ENCODE results near the gene RAET1L. TPM values are rescaled to one million over a fixed set of nuclear protein-coding genes. Genes with fewer than 3 reads are reported as not detected.

Gene RAET1L
- total and polyA plus RNA-seq, 2 of the 4 experiments (the other 2 are of a cell fraction) = not detected

- 0 out of 2 replicates have a peak, but pooled peaks cover 3% of the 10 kb centered on the region for H3K36me3 ChIP-seq (ENCODE audit: control insufficient read depth, insufficient read depth, low read length)
- H3K79me1 ChIP-seq (ENCODE audit: low read depth in 1 of 2, low read length in 2 of 2) = peaks cover 7 to 14% of the 10 kb centered on the region in 2 experiments; a peak in 3 of 4 replicates
- no peak overlapping the region for H3K4me3 ChIP-seq (ENCODE audit: insufficient read depth, low read depth, low read length)
- H2BK120ac ChIP-seq (ENCODE audit: low read depth, low read length) = no peak overlapping the region
- no peak overlapping the region for H4K8ac ChIP-seq (ENCODE audit: low read depth in 2 of 2, low read length in 2 of 2)
- no peak overlapping the region for H3K4me2 ChIP-seq (ENCODE audit: low read depth, low read length)
- no peak overlapping the region for H2BK20ac ChIP-seq (ENCODE audit: low read depth, low read length)
- no peak overlapping the region for H3K9ac ChIP-seq (ENCODE audit: low read depth, low read length)
- no peaks in the 10 kb centered on the region for H3K9me3 ChIP-seq (ENCODE audit: control insufficient read depth, insufficient read depth, low read length)
- ATAC-seq (ENCODE audit: low read depth) (no peak), DNase-seq (no peak)
- H2BK5ac ChIP-seq (ENCODE audit: low read depth, low read length, poor library complexity, severe bottlenecking) = no peak overlapping the region
- no peak overlapping the region for H3K14ac ChIP-seq (replicated peaks; ENCODE audit: low read depth, low read length)
- H4K20me1 ChIP-seq (ENCODE audit: insufficient read depth, low read length) = no peaks in the 10 kb centered on the region
- CTCF ChIA-PET = no interaction called here
- dilution Hi-C loops (cut with HindIII; ENCODE audit: low sequenced_read_pairs, unreplicated experiment) (no loop called here), intact Hi-C loops (cut with micrococcal nuclease) (loop anchor here (2.0 kb wide), 1 partner anchor 135 kb away; no protein-coding TSS in a partner anchor), in situ Hi-C loops (cut with MboI; ENCODE audit: low sequenced_read_pairs) (loop anchor here (10.0 kb wide), 1 partner anchor 745 kb away; no protein-coding TSS in a partner anchor)
- POLR2A ChIA-PET (ENCODE audit: unreplicated experiment) = no interaction called here
- TF ChIP-seq RFX5 (IDR thresholded peaks at IDR 0.05; ENCODE audit: low read depth, low read length) (no peak), CHD1 (IDR thresholded peaks at IDR 0.05; ENCODE audit: low read depth, low read length) (no peak), RCOR1 (IDR thresholded peaks at IDR 0.05; ENCODE audit: insufficient replicate concordance, low read length) (no peak), USF2 (IDR thresholded peaks at IDR 0.05; ENCODE audit: low read depth, low read length) (no peak), CEBPB (IDR thresholded peaks at IDR 0.05; ENCODE audit: low read depth, low read length) (no peak), MXI1 (IDR thresholded peaks at IDR 0.05; ENCODE audit: borderline replicate concordance, low read depth, low read length) (no peak), POLR2A (IDR thresholded peaks at IDR 0.05; ENCODE audit: low read depth, low read length) (no peak), FOS (IDR thresholded peaks at IDR 0.05; ENCODE audit: low read depth, low read length) (no peak), NFE2L2 (IDR thresholded peaks at IDR 0.05; ENCODE audit: low read depth, low read length) (no peak), MAFK (IDR thresholded peaks at IDR 0.05; ENCODE audit: low read depth, low read length) (no peak)
- no TSS peak for BruUV-seq (replicated peaks)
- 70% methylated on average over 2 of the region's 11 CpGs; no CpG with 5 or more reads in 1 of the 2 experiments for WGBS, 2 experiments (ENCODE audit: extremely low coverage in 2 of 2, insufficient read length in 1 of 2)
- H2BK15ac ChIP-seq (ENCODE audit: low read depth, low read length) = no peak overlapping the region
- H2AK5ac ChIP-seq (ENCODE audit: low read depth, low read length) = no peak overlapping the region
- H3K4ac ChIP-seq (ENCODE audit: low read depth, low read length) = no peak overlapping the region
- peaks cover 13% of the 10 kb centered on the region; the same call in 1 of the 2 replicates for H3K9me1 ChIP-seq (ENCODE audit: insufficient read depth, low read length)
- H4K5ac ChIP-seq (ENCODE audit: low read depth, low read length) = no peak overlapping the region
- H3K4me1 ChIP-seq (ENCODE audit: control insufficient read depth, insufficient read depth, low read length) = peaks cover 4% of the 10 kb centered on the region; the same call in 1 of the 2 replicates
- peaks cover 4% of the 10 kb centered on the region for H3K27me3 ChIP-seq (ENCODE audit: control insufficient read depth, insufficient read depth, low read length)
- no peak overlapping the region for H3K27ac ChIP-seq (ENCODE audit: insufficient read depth, low read length)
- H3K23ac ChIP-seq (ENCODE audit: low read depth, low read length) = no peak overlapping the region
- no peak overlapping the region for H4K91ac ChIP-seq (ENCODE audit: insufficient read depth, low read depth, low read length)
- H3K56ac ChIP-seq (ENCODE audit: extremely low read depth, insufficient read depth, low read length) = no peak overlapping the region
- H3K18ac ChIP-seq (ENCODE audit: low read depth, low read length) = no peak overlapping the region
- H2AFZ ChIP-seq (replicated peaks; ENCODE audit: low read length, poor library complexity) = peak overlapping the region; percentile 39
- peak overlapping the region; percentile 79 for H2AK9ac ChIP-seq (replicated peaks; ENCODE audit: low read depth, low read length, poor library complexity)
Observed at GRCh38 chr6:150069706-150070105, 44.4 kb upstream of the RAET1L start.

Measured in IMR-90 (cell line).